B cell (primary cell): ENCODE results near the gene TSSK2. TPM values are rescaled to one million over a fixed set of nuclear protein-coding genes. Genes with fewer than 3 reads are reported as not detected.
A peak's percentile ranks its signal among the peaks of the same experiment; 100 is the strongest.

Experiments used
- ATAC-seq: fragments of 200-7000 bp; cut with Tn5 transposase; one replicate; pipeline ENCODE4 v1.10.0; 2021; ENCODE audit warnings: low read depth, mild to moderate bottlenecking, moderate number of reproducible peaks, moderate library complexity
- CTCF ChIA-PET: fragments of 350-600 bp; sonication (Branson Sonifier 250); formaldehyde crosslinking; loops from one replicate; lab custom pipeline; 2021; ENCODE audit warnings: antibody characterized with exemption, inconsistent platforms; lab: Charles Lee
- POLR2A ChIA-PET: fragments of 350-600 bp; sonication (Branson Sonifier 250); formaldehyde crosslinking; loops from one replicate; lab custom pipeline; 2021; ENCODE audit warnings: antibody characterized with exemption; lab: Charles Lee
- DNase-seq: peaks from one replicate; pipeline ENCODE4 v3.0.0; 2013
- H2AFZ ChIP-seq: 2 replicates; pipeline ENCODE4 v1.6.1; 2012; ENCODE audit warnings: mild to moderate bottlenecking, low read depth, low read length; ENCODE audit not compliant: insufficient read depth, poor library complexity, severe bottlenecking
- H3K27ac ChIP-seq, 2 donors: 1 replicate in 1 of 2; 2 replicates in 1 of 2; pipeline ENCODE4 v1.5.1; 2012 to 2013; ENCODE audit warnings: low read length in 2 of 2, mild to moderate bottlenecking in 2 of 2, moderate library complexity in 1 of 2
- H3K27me3 ChIP-seq, 4 experiments: fragments of 200-600 bp in 1 of 4; sonication (generic) in 1 of 4; replicated peaks in 1 of 4; 1 replicate in 2 of 4; 2 replicates in 2 of 4; pipeline versions ENCODE4 v1.6.1 to v1.7.0; 2013 to 2016; ENCODE audit warnings: low read length in 3 of 4, mild to moderate bottlenecking in 2 of 4, mixed read lengths in 1 of 4, moderate library complexity in 1 of 4; ENCODE audit not compliant: insufficient read depth in 4 of 4, control insufficient read depth in 3 of 4; ENCODE audit errors: control extremely low read depth in 1 of 4
- H3K36me3 ChIP-seq, 2 experiments: replicated peaks in 1 of 2; 1 replicate in 1 of 2; 2 replicates in 1 of 2; pipeline versions ENCODE4 v1.6.1 to v1.7.1; 2013; ENCODE audit warnings: low read length in 1 of 2; ENCODE audit not compliant: insufficient read depth in 2 of 2, control insufficient read depth in 1 of 2; ENCODE audit errors: control extremely low read depth in 1 of 2, extremely low read depth in 1 of 2
- H3K4me1 ChIP-seq, 2 donors: fragments of 200-600 bp in 1 of 2; sonication (generic) in 1 of 2; 1 replicate in 1 of 2; 2 replicates in 1 of 2; pipeline versions ENCODE4 v1.5.1 to v1.6.1; 2013 to 2017; ENCODE audit warnings: low read length in 2 of 2; ENCODE audit not compliant: control insufficient read depth in 2 of 2, insufficient read depth in 2 of 2
- H3K4me2 ChIP-seq: replicated peaks from 2 replicates; pipeline ENCODE3; 2012; ENCODE audit warnings: mild to moderate bottlenecking, low read depth, low read length; ENCODE audit not compliant: poor library complexity, severe bottlenecking
- H3K4me3 ChIP-seq, 5 experiments: fragments of 200-600 bp in 1 of 5; sonication (generic) in 1 of 5; 1 replicate in 3 of 5; 2 replicates in 2 of 5; pipeline versions ENCODE4 v1.5.1 to v1.7.0; 2011 to 2016; ENCODE audit warnings: low read length in 4 of 5, mild to moderate bottlenecking in 4 of 5, low read depth in 2 of 5, control low read depth in 1 of 5, moderate library complexity in 1 of 5; ENCODE audit not compliant: insufficient read depth in 1 of 5; ENCODE audit errors: control extremely low read depth in 1 of 5, extremely low read depth in 1 of 5
- H3K79me2 ChIP-seq: fragments of 200-600 bp; sonication (generic); one replicate; pipeline ENCODE4 v1.6.0; 2016; ENCODE audit warnings: low read length; ENCODE audit not compliant: control insufficient read depth, insufficient read depth
- H3K9ac ChIP-seq: fragments of 200-600 bp; sonication (generic); 2 replicates; pipeline ENCODE4 v1.6.1; 2017; ENCODE audit warnings: mild to moderate bottlenecking, low read length, moderate library complexity
- H3K9me3 ChIP-seq, 3 donors: one replicate each; pipeline versions ENCODE4 v1.6.1 to v1.7.1; 2013; ENCODE audit warnings: low read length in 2 of 3; ENCODE audit not compliant: control insufficient read depth in 2 of 3, insufficient read depth in 1 of 3; ENCODE audit errors: control extremely low read depth in 1 of 3
- H4K20me1 ChIP-seq: 2 replicates; pipeline ENCODE4 v1.6.0; 2012; ENCODE audit warnings: mild to moderate bottlenecking, low read length; ENCODE audit not compliant: insufficient read depth, control insufficient read depth, poor library complexity, severe bottlenecking
- H3K27ac Mint-ChIP-seq: one replicate; pipeline ENCODE4 v1.8.0; 2021; ENCODE audit warnings: mixed read lengths
- H3K27me3 Mint-ChIP-seq: one replicate; pipeline ENCODE4 v1.8.0; 2021; ENCODE audit warnings: mixed read lengths
- H3K4me1 Mint-ChIP-seq: one replicate; pipeline ENCODE4 v1.8.0; 2021; ENCODE audit warnings: mixed read lengths
- H3K4me3 Mint-ChIP-seq: one replicate; pipeline ENCODE4 v1.8.0; 2021; ENCODE audit warnings: mixed read lengths
- H3K9me3 Mint-ChIP-seq: one replicate; pipeline ENCODE4 v1.8.0; 2022; ENCODE audit warnings: mixed read lengths; ENCODE audit not compliant: insufficient read depth
- EZH2 ChIP-seq: IDR thresholded peaks from 2 replicates; pipeline ENCODE4 v1.6.1; 2012; ENCODE audit warnings: borderline replicate concordance, low read depth, mild to moderate bottlenecking, moderate library complexity, low read length; ENCODE audit not compliant: insufficient read depth, poor library complexity, severe bottlenecking
- WGBS: methylation state at CpG from one replicate; pipeline ENCODE4 v1.1.5; 2013; ENCODE audit warnings: missing lambda C conversion rate; ENCODE audit not compliant: insufficient coverage; 5-methylcytosine and 5-hydroxymethylcytosine counted together
- intact Hi-C: fragments of 100-400 bp; cut with micrococcal nuclease; formaldehyde crosslinking; loops from one replicate; pipeline ENCODE4 v1.10.0; 2022
- polyA plus RNA-seq: library from polyadenylated mRNA; depleted of rRNA; stranded (reverse); fragments of >200 nt; gene quantifications from 2 replicates; pipeline ENCODE4 v1.2.3, GENCODE V29; 2012
- total RNA-seq, 2 donors: library from RNA; stranded (reverse); fragments of 120-200 nt in 1 of 2; gene quantifications; 1 replicate in 1 of 2; 2 replicates in 1 of 2; pipeline versions ENCODE4 v1.2.3 to v1.2.4, GENCODE V29; 2013 to 2022
- TF ChIP-seq, protein P1 (sequence below): fragments of 200-600 bp; IDR thresholded peaks from one replicate; pipeline ENCODE4 v1.8.0; 2022; ENCODE audit warnings: antibody characterized with exemption, mild to moderate bottlenecking

Gene TSSK2
- total and polyA plus RNA-seq, 2 donors (not counting 1 experiment from before 2014, with no cell fraction given) = 0.15 TPM; not detected in 1

DNA sequence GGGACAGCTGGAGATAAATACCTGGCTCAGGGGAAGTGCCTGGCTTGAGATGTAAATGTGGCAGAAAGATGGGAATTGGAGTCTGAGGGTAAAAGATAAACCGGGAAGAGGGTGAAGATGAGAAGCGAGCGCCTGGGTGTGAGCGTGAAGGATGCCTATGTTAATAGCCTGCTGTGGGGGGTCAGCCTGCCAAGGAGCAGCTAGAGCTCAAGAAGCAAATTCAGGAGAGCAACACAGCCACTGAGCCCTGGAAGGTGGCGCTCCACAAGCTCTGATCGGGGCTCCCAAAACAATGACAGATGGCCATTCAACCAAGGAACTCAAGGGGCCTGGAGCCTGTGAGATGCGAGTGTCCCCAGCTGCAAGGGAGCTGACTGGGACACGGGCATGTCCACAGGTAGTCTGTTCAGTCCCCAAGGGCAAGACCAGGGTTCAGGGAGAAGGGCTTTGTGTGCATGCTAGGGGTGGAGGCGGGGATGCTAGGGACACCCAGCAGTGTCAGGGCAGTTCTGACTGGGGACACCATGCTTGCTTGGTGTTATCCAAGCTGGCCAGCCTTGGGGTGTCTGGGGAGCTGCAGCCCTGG is 16.2 kb downstream of the TSSK2 start:
- peaks cover 0 to 3% of the 10 kb centered on the region in 2 experiments for H3K36me3 ChIP-seq
- DNase-seq (no peak), ATAC-seq (no peak)
- no peak overlapping the region for H3K4me2 ChIP-seq
- Mint-ChIP-seq H3K9me3 (peaks cover 4% of the 10 kb centered on the region), H3K27ac (no peak overlapping the region), H3K4me3 (peak overlapping the region; percentile 7), H3K27me3 (peaks cover 23% of the 10 kb centered on the region), H3K4me1 (peaks cover 26% of the 10 kb centered on the region)
- peaks cover 0 to 16% (median 0%) of the 10 kb centered on the region in 3 donors for H3K9me3 ChIP-seq
- peaks cover 21 to 25% of the 10 kb centered on the region in 2 donors for H3K4me1 ChIP-seq
- intact Hi-C loops = no loop called here
- no peak overlapping the region for H3K9ac ChIP-seq
- POLR2A ChIA-PET = no interaction called here
- peaks cover 22% of the 10 kb centered on the region for H3K79me2 ChIP-seq
- no peak for TF ChIP-seq EZH2
- TF ChIP-seq, protein P1, sequence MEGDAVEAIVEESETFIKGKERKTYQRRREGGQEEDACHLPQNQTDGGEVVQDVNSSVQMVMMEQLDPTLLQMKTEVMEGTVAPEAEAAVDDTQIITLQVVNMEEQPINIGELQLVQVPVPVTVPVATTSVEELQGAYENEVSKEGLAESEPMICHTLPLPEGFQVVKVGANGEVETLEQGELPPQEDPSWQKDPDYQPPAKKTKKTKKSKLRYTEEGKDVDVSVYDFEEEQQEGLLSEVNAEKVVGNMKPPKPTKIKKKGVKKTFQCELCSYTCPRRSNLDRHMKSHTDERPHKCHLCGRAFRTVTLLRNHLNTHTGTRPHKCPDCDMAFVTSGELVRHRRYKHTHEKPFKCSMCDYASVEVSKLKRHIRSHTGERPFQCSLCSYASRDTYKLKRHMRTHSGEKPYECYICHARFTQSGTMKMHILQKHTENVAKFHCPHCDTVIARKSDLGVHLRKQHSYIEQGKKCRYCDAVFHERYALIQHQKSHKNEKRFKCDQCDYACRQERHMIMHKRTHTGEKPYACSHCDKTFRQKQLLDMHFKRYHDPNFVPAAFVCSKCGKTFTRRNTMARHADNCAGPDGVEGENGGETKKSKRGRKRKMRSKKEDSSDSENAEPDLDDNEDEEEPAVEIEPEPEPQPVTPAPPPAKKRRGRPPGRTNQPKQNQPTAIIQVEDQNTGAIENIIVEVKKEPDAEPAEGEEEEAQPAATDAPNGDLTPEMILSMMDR = no peak
- no peak overlapping the region for H3K27ac ChIP-seq
- WGBS = 63% methylated on average over 9 of the region's 9 CpGs
- H3K4me3 ChIP-seq = no peak overlapping the region
- CTCF ChIA-PET = interaction anchor here (7.2 kb wide), 1 partner anchor 483 kb away, joined by 73 read pairs; no protein-coding TSS in a partner anchor
- H3K27me3 ChIP-seq = peaks cover 0 to 40% (median 20%) of the 10 kb centered on the region in 4 experiments
- no peak overlapping the region for H2AFZ ChIP-seq
- H4K20me1 ChIP-seq = peaks cover 3% of the 10 kb centered on the region

DNA sequence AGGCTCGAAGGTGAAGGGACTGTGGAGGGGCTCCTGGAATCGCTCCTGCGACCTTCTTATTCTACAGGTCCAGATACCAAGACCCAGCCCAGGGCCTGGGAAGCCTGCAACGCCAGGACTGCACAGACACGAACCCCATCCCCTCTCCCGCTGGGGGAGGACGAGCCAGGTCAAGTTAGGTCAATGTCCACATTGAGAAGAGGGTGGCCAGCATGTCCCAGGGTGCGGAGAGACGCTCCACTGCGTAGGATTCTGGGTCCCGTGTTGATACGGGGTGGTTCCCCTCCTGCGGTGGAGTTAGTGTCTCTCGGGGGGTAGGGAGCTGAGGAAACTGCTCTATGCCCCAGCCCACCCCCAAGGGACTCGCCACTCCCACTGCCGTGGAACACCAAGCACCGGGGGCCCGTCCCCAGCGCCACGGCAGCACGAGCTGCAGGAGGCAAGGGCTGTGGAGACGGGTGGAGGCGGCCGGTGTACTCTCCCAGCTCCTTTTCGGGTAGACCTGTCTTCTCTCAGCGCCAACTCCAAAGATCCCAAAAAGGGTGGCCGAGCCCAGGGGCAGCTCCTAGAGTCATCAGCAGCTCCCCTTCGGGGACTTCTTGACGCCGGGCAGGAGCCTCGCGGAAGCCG is 17.4 kb downstream of the TSSK2 start:
- H3K27ac Mint-ChIP-seq = no peak overlapping the region
- H4K20me1 ChIP-seq = peaks cover 3% of the 10 kb centered on the region
- no peak for DNase-seq
- H3K27me3 ChIP-seq = peaks cover 0 to 50% (median 20%) of the 10 kb centered on the region in 4 experiments
- TF ChIP-seq, protein P1 = no peak
- TF ChIP-seq EZH2 = no peak
- H3K27me3 Mint-ChIP-seq = peaks cover 29% of the 10 kb centered on the region
- no peak overlapping the region for H3K9ac ChIP-seq
- peak overlapping the region; percentile 52 for H3K4me3 Mint-ChIP-seq
- H3K4me2 ChIP-seq = peak overlapping the region; percentile 82
- intact Hi-C loops = no loop called here
- 33% methylated on average over 23 of the region's 33 CpGs for WGBS
- H3K79me2 ChIP-seq = peaks cover 10% of the 10 kb centered on the region
- CTCF ChIA-PET = interaction anchor here (7.2 kb wide), 1 partner anchor 482 kb away, joined by 73 read pairs; no protein-coding TSS in a partner anchor
- peaks cover 4% of the 10 kb centered on the region for H3K9me3 Mint-ChIP-seq
- H3K4me1 ChIP-seq = peaks cover 20 to 21% of the 10 kb centered on the region in 2 donors
- no peaks in the 10 kb centered on the region for H3K36me3 ChIP-seq
- peaks cover 22% of the 10 kb centered on the region for H3K4me1 Mint-ChIP-seq
- ATAC-seq = no peak
- no peak overlapping the region for H3K27ac ChIP-seq
- H3K4me3 ChIP-seq = peak overlapping the region in 1 of 5 experiments; percentile 41
- H3K9me3 ChIP-seq = peaks cover 0 to 16% (median 0%) of the 10 kb centered on the region in 3 donors
- peak overlapping the region; percentile 71 for H2AFZ ChIP-seq
- POLR2A ChIA-PET = no interaction called here
